ENCODE measurements around the gene RPP25L. TPM values are rescaled to one million over a fixed set of nuclear protein-coding genes. Genes with fewer than 3 reads are reported as not detected.

The RPP25L gene
- total RNA-seq, 2 donors from 2014 or later, result 52.1 to 53.2 TPM

- peak; percentile 92 for DNase-seq (ENCODE audit: low spot score)
- no peaks in the 10 kb centered on the region for H3K9me3 ChIP-seq
- peak within 1 kb of the TSS; percentile 60 to 65 for H3K4me3 ChIP-seq
- intact Hi-C loops (cut with DNase I), result loop anchor here (5.0 kb wide), 1 partner anchor 82 kb away; no protein-coding TSS in a partner anchor
- WGBS, result 6% methylated on average over 31 of the region's 43 CpGs
- H3K27me3 ChIP-seq (replicated peaks; ENCODE audit: insufficient read depth), result peaks cover 14% of the 10 kb centered on the region
- peak in 1 of 4 experiments; percentile 8 for TF ChIP-seq CTCF (IDR thresholded peaks at IDR 0.05)
- TF ChIP-seq POLR2AphosphoS5 (IDR thresholded peaks at IDR 0.05), result peak; percentile 90
- TF ChIP-seq POLR2A (IDR thresholded peaks at IDR 0.05), result no peak
- H3K27ac ChIP-seq, result peak within 1 kb of the TSS; percentile 28 to 31
- H3K4me1 ChIP-seq (replicated peaks), result peaks cover 7% of the 10 kb centered on the region
- H3K36me3 ChIP-seq, result peaks cover 12 to 14% of the 10 kb centered on the region in 2 donors
These were observed 8.4 kb upstream of the RPP25L start, which contains the start of gene DCTN3 for GRCh38 chr9:34620061-34620994. DCTN3 (minus strand) TSS chr9:34620495; CDS start chr9:34620464, 31 bp downstream.

GRCh38 chr9:34615132-34615531 is 3.2 kb upstream of the RPP25L start:
- 74% methylated on average over 2 of the region's 2 CpGs for WGBS

GRCh38 chr9:34612788-34613390 is 992 bp upstream of the RPP25L start:
- TF ChIP-seq CTCF (IDR thresholded peaks at IDR 0.05) (peak; percentile 76 to 88 (median 82)), POLR2A (IDR thresholded peaks at IDR 0.05) (no peak), POLR2AphosphoS5 (IDR thresholded peaks at IDR 0.05) (peak; percentile 35)
- Histone ChIP-seq H3K4me3 (peak overlapping the region; percentile 69 to 70), H3K36me3 (peaks cover 12 to 14% of the 10 kb centered on the region in 2 donors), H3K27me3 (replicated peaks; ENCODE audit: insufficient read depth) (no peaks in the 10 kb centered on the region), H3K9me3 (no peaks in the 10 kb centered on the region), H3K27ac (peak overlapping the region; percentile 76 to 89), H3K4me1 (replicated peaks) (peaks cover 4% of the 10 kb centered on the region)
- peak; percentile 85 for DNase-seq (ENCODE audit: low spot score)
- 2% methylated on average over 15 of the region's 15 CpGs for WGBS
- intact Hi-C loops (cut with DNase I), result loop anchor here (2.0 kb wide), 1 partner anchor 24 kb away; the partner anchor contains the start of gene SIGMAR1

More at GRCh38 chr9:34615132-34615531, 3.2 kb upstream of the RPP25L start:
- peaks cover 11% of the 10 kb centered on the region for H3K4me1 ChIP-seq (replicated peaks)
- TF ChIP-seq POLR2AphosphoS5 (IDR thresholded peaks at IDR 0.05) (no peak), POLR2A (IDR thresholded peaks at IDR 0.05) (no peak), CTCF (IDR thresholded peaks at IDR 0.05) (no peak)
- no peaks in the 10 kb centered on the region for H3K9me3 ChIP-seq
- intact Hi-C loops (cut with DNase I), result no loop called here
- H3K4me3 ChIP-seq, result no peak overlapping the region
- no peaks in the 10 kb centered on the region for H3K27me3 ChIP-seq (replicated peaks; ENCODE audit: insufficient read depth)
- H3K36me3 ChIP-seq, result peaks cover 12 to 14% of the 10 kb centered on the region in 2 donors
- DNase-seq (ENCODE audit: low spot score), result no peak
- H3K27ac ChIP-seq, result no peak overlapping the region

- Histone ChIP-seq H3K4me1 (replicated peaks) (peaks cover 4% of the 10 kb centered on the region), H3K9me3 (no peaks in the 10 kb centered on the region), H3K36me3 (peaks cover 1 to 4% of the 10 kb centered on the region in 2 donors), H3K4me3 (peak overlapping the region; percentile 69 to 70), H3K27me3 (replicated peaks; ENCODE audit: insufficient read depth) (no peaks in the 10 kb centered on the region), H3K27ac (peak overlapping the region; percentile 76 to 89)
- 32% methylated on average over 10 of the region's 10 CpGs for WGBS
- intact Hi-C loops (cut with DNase I), result no loop called here
- TF ChIP-seq CTCF (IDR thresholded peaks at IDR 0.05) (no peak), POLR2AphosphoS5 (IDR thresholded peaks at IDR 0.05) (no peak), POLR2A (IDR thresholded peaks at IDR 0.05) (no peak)
- no peak for DNase-seq (ENCODE audit: low spot score)
These were observed 566 bp downstream of the RPP25L start for GRCh38 chr9:34611251-34611810.
